ENCODE measurements around the gene NRGN. TPM values are rescaled to one million over a fixed set of nuclear protein-coding genes. Genes with fewer than 3 reads are reported as not detected.

Gene NRGN
- total RNA-seq (2022): 5.7 and 7.8 TPM in 2 replicates
- Bru-seq, nascent RNA: percentile 41 among the genes with signal in this experiment
- BruChase-seq, experiment 1, labeled RNA remaining after a 2-hour chase: percentile 33 among the genes with signal in this experiment
- BruChase-seq, experiment 2, labeled RNA remaining after a 6-hour chase: percentile 27 among the genes with signal in this experiment
- long read RNA-seq, partial matches to known transcripts: 0 of 9 reads
- long read RNA-seq, other reads (novel, unspliced or antisense): 9 of 9 reads

- Histone ChIP-seq H3K36me3 (ENCODE audit: control insufficient read depth, insufficient read depth, low read length) (no peaks in the 10 kb centered on the region), H3K4me3 (ENCODE audit: low read depth, low read length) (peak within 1 kb of the TSS; percentile 62), H3K9me3 (no peaks in the 10 kb centered on the region), H3K27me3 (replicated peaks; ENCODE audit: control insufficient read depth, insufficient read depth, low read length) (peaks cover 8% of the 10 kb centered on the region), H3K4me1 (peaks cover 6% of the 10 kb centered on the region)
- Mint-ChIP-seq H3K9me3 (ENCODE audit: unreplicated experiment) (no peaks in the 10 kb centered on the region), H3K4me1 (ENCODE audit: low read depth, unreplicated experiment) (peaks cover 6% of the 10 kb centered on the region), H3K4me3 (ENCODE audit: unreplicated experiment) (peak within 1 kb of the TSS; percentile 65), H3K36me3 (ENCODE audit: insufficient read depth, unreplicated experiment) (no peaks in the 10 kb centered on the region), H3K27ac (ENCODE audit: unreplicated experiment) (no peak within 1 kb of the TSS), H3K27me3 (ENCODE audit: insufficient read depth, unreplicated experiment) (peaks cover 40% of the 10 kb centered on the region)
- no TSS peak for BruUV-seq (replicated peaks)
- intact Hi-C loops (cut with micrococcal nuclease; ENCODE audit: unreplicated experiment): loop anchor here (1.0 kb wide), 6 partner anchors 8 to 70 kb away; partner anchors contain the start of genes SIAE and SPA17
- ChIA-PET CTCF (interaction anchor here (0.7 to 2.1 kb wide), 11 partner anchors 15 to 136 kb away, joined by 3 to 12 read pairs (median 7); partner anchors contain the start of gene TBRG1), POLR2A (interaction anchor here (0.6 kb wide), 1 partner anchor 66 kb away, joined by 4 read pairs; the partner anchor contains the start of genes SIAE and SPA17)
- TF ChIP-seq CTCF (IDR thresholded peaks at IDR 0.05; ENCODE audit: insufficient read depth in 1 of 2, low read depth in 1 of 2, low read length in 1 of 2, severe bottlenecking in 1 of 2, unreplicated experiment in 1 of 2): no peak
- peak; percentile 96 to 98 for DNase-seq
Observed at GRCh38 chr11:124739479-124740276, at the start of gene NRGN. Gene NRGN, plus strand, starts transcription at chr11:124739942. Its CDS starts 143 bp downstream, at chr11:124740085.

GRCh38 chr11:124693142-124693541 is 46.6 kb upstream of the NRGN start:
- intact Hi-C loops (cut with micrococcal nuclease; ENCODE audit: unreplicated experiment): no loop called here
- Mint-ChIP-seq H3K4me1 (ENCODE audit: low read depth, unreplicated experiment) (no peaks in the 10 kb centered on the region), H3K27ac (ENCODE audit: unreplicated experiment) (no peak overlapping the region), H3K9me3 (ENCODE audit: unreplicated experiment) (no peaks in the 10 kb centered on the region), H3K4me3 (ENCODE audit: unreplicated experiment) (no peak overlapping the region), H3K27me3 (ENCODE audit: insufficient read depth, unreplicated experiment) (no peaks in the 10 kb centered on the region), H3K36me3 (ENCODE audit: insufficient read depth, unreplicated experiment) (no peaks in the 10 kb centered on the region)
- DNase-seq: no peak
- H3K27me3 ChIP-seq (replicated peaks; ENCODE audit: control insufficient read depth, insufficient read depth, low read length): no peaks in the 10 kb centered on the region; the same call in 1 of the 2 replicates
- POLR2A ChIA-PET: no interaction called here
- H3K4me3 ChIP-seq (ENCODE audit: low read depth, low read length): no peak overlapping the region
- TF ChIP-seq CTCF (IDR thresholded peaks at IDR 0.05; ENCODE audit: insufficient read depth in 1 of 2, low read depth in 1 of 2, low read length in 1 of 2, severe bottlenecking in 1 of 2, unreplicated experiment in 1 of 2): no peak
- H3K36me3 ChIP-seq (ENCODE audit: control insufficient read depth, insufficient read depth, low read length): no peaks in the 10 kb centered on the region
- no peaks in the 10 kb centered on the region for H3K4me1 ChIP-seq
- no TSS peak for BruUV-seq (replicated peaks)
- CTCF ChIA-PET: no interaction called here
- peaks cover 4% of the 10 kb centered on the region; the same call in 1 of the 2 replicates for H3K9me3 ChIP-seq

- POLR2A ChIA-PET: no interaction called here
- intact Hi-C loops (cut with micrococcal nuclease; ENCODE audit: unreplicated experiment): no loop called here
Observed at GRCh38 chr11:124699547-124699946, 40.2 kb upstream of the NRGN start.

More at GRCh38 chr11:124699547-124699946, 40.2 kb upstream of the NRGN start:
- CTCF ChIA-PET: interaction anchor here (0.5 kb wide), 1 partner anchor 35 kb away, joined by 3 read pairs; no protein-coding TSS in a partner anchor
- no peaks in the 10 kb centered on the region; the same call in 1 of the 2 replicates for H3K9me3 ChIP-seq
- Mint-ChIP-seq H3K4me3 (ENCODE audit: unreplicated experiment) (no peak overlapping the region), H3K36me3 (ENCODE audit: insufficient read depth, unreplicated experiment) (no peaks in the 10 kb centered on the region), H3K27me3 (ENCODE audit: insufficient read depth, unreplicated experiment) (peaks cover 21% of the 10 kb centered on the region), H3K27ac (ENCODE audit: unreplicated experiment) (no peak overlapping the region), H3K9me3 (ENCODE audit: unreplicated experiment) (peaks cover 12% of the 10 kb centered on the region), H3K4me1 (ENCODE audit: low read depth, unreplicated experiment) (no peaks in the 10 kb centered on the region)
- H3K4me3 ChIP-seq (ENCODE audit: low read depth, low read length): no peak overlapping the region
- BruUV-seq (replicated peaks): no TSS peak
- no peak for DNase-seq
- no peak for TF ChIP-seq CTCF (IDR thresholded peaks at IDR 0.05; ENCODE audit: insufficient read depth in 1 of 2, low read depth in 1 of 2, low read length in 1 of 2, severe bottlenecking in 1 of 2, unreplicated experiment in 1 of 2)
- H3K36me3 ChIP-seq (ENCODE audit: control insufficient read depth, insufficient read depth, low read length): no peaks in the 10 kb centered on the region
- no peaks in the 10 kb centered on the region for H3K4me1 ChIP-seq
- H3K27me3 ChIP-seq (replicated peaks; ENCODE audit: control insufficient read depth, insufficient read depth, low read length): no peaks in the 10 kb centered on the region; the same call in 1 of the 2 replicates

Measured in Caco-2 (cell line).